ENCODE results near the gene EFNA1.
"Not testable (repeated sequence)": the region's sequence is repeated elsewhere in the genome, so short reads cannot be mapped to it uniquely, and the experiment has no call there.

Gene EFNA1

GRCh38 chr1:155137154-155137949 is 9.7 kb downstream of the EFNA1 start:
- intact Hi-C loops (cut with DNase I): no loop called here
- DNase-seq: no peak

- intact Hi-C loops (cut with DNase I): no loop called here
- DNase-seq: peak; percentile 87 to 99 (median 94)
These were observed 12.4 kb downstream of the EFNA1 start, which contains the start of gene DPM3 for GRCh38 chr1:155139895-155140629. Gene DPM3 (minus strand): TSS chr1:155140531. CDS start chr1:155140240, 291 bp downstream.

DNA sequence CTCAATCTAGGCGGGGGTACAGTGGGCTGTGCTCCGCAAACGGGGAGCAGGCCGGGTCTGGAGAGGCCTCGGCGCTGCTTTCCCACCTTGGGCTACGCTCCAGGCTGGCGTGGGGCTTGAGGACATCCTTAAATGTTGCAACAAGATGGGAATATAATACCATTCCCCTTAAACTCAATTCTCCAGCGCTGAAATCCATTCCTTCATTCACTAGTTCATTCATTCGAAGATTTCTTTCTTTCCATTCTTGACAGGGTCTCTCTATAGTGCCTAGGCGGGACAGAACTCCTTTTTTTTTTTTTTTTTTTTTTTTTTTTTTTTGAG is 12.9 kb downstream of the EFNA1 start:
- intact Hi-C loops (cut with DNase I): no loop called here
- no peak for DNase-seq

GRCh38 chr1:155141749-155142148 is 14.1 kb downstream of the EFNA1 start:
- no peak for DNase-seq

GRCh38 chr1:155145491-155145890 is 17.8 kb downstream of the EFNA1 start:
- intact Hi-C loops (cut with DNase I): no loop called here
- no peak for DNase-seq

More at GRCh38 chr1:155141749-155142148, 14.1 kb downstream of the EFNA1 start:
- intact Hi-C loops (cut with DNase I): no loop called here

- DNase-seq; intact Hi-C loops (cut with DNase I): not testable (repeated sequence)
These were observed 28.4 kb downstream of the EFNA1 start for GRCh38 chr1:155155996-155156643.

GRCh38 chr1:155158991-155159390 is 31.3 kb downstream of the EFNA1 start:
- DNase-seq: peak in 1 of 10 donors; percentile 8
- intact Hi-C loops (cut with DNase I): no loop called here

DNA sequence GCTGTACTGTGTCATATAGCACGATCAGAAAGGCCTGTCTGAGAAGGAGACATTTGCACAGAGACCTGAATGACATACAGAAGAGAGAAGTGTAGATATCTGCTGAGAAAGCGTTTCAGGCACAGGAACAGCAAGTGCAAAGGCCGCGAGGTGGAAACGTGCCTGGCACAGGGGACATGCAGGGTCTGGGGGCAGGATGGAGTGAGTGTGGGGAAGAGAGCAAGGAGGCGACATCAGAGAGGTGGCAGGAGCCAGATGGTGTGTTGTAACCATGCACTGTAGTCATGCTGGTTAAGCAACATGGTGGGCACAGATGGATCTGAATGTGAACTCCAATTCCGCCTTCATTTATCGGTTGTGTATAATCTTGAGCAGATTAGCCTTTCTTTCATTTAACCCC is 32.5 kb downstream of the EFNA1 start:
- DNase-seq: peak in 2 of 10 donors; percentile 13 to 37
- intact Hi-C loops (cut with DNase I): no loop called here

- intact Hi-C loops (cut with DNase I): not testable (repeated sequence)
- peak in 2 of 10 donors; percentile 9 to 27 for DNase-seq
These were observed 35.0 kb downstream of the EFNA1 start for GRCh38 chr1:155162631-155163030.

DNA sequence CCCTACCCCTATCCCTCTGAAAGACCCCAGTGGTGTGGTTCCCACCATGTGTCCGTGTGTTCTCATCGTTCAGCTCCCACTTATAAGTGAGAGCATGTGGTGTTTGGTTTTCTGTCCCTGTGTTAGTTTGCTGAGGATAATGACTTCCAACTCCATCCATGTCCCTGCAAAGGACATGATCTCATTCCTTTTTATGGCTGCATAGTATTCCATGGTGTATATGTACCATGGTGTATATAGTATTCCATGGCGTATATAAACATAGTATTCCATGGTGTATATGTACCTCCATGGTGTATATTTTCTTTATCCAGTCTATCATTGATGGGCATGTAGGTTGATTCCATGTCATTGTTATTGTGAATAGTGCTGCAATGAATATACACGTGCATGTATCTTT is 36.1 kb downstream of the EFNA1 start:
- DNase-seq; intact Hi-C loops (cut with DNase I): not testable (repeated sequence)

- peak in 2 of 10 donors; percentile 29 to 35 for DNase-seq
- intact Hi-C loops (cut with DNase I): not testable (repeated sequence)
These were observed 36.9 kb downstream of the EFNA1 start for GRCh38 chr1:155164625-155165024.

GRCh38 chr1:155166051-155166470 is 38.4 kb downstream of the EFNA1 start:
- intact Hi-C loops (cut with DNase I): loop anchor here (2.0 kb wide), 1 partner anchor 39 kb away; the partner anchor contains the start of gene EFNA1
- peak in 1 of 10 donors; percentile 45 for DNase-seq

- intact Hi-C loops (cut with DNase I): loop anchor here (2.0 kb wide), 1 partner anchor 40 kb away; the partner anchor contains the start of gene EFNA1
- peak in 9 of 10 donors; percentile 21 to 92 (median 44) for DNase-seq
These were observed 38.9 kb downstream of the EFNA1 start for GRCh38 chr1:155166471-155167165.

- intact Hi-C loops (cut with DNase I): loop anchor here (1.0 to 2.0 kb wide), 2 partner anchors 41 to 76 kb away; partner anchors contain the start of gene EFNA1
- peak; percentile 86 to 99 (median 94) for DNase-seq
These were observed 39.8 kb downstream of the EFNA1 start for GRCh38 chr1:155167166-155168104.

- peak in 1 of 10 donors; percentile 20 for DNase-seq
- intact Hi-C loops (cut with DNase I): loop anchor here (1.0 kb wide), 1 partner anchor 77 kb away; no protein-coding TSS in a partner anchor
These were observed 40.4 kb downstream of the EFNA1 start for GRCh38 chr1:155168105-155168445.

DNA sequence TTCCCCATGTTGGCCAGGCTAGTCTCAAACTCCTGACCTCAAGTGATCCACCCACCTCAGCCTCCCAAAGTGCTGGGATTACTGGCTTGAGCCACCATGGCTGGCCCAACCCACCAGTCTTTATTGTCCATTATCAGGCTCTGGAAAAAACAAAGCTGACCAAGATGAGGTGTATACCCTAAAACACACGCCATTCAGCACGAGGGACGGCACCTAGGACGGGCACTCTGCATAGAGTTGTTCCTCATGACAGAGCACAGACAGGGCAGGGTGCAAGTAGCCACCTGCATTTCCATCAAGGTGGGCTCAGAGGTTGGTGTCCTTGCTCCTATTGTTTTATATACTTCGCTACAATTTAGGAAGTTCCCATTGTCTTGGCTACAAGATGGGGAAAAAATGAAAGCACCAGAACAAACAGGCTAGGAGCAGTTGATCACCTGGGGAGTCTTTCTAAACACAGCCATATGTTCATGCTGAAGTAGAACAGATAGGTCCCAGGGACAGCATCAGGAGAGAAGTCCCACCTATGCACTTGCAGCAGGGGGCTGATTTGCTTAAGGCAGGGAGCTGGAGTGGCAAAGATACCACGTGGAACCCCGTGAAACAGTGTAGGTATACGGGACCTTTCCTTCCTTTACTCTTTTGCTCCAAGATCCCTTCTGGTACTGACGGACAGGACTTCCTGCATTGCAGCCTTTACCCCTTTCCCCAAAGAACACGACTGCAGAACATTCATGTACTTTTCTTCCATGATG is 41.0 kb downstream of the EFNA1 start:
- DNase-seq: peak in 1 of 10 donors; percentile 8
- intact Hi-C loops (cut with DNase I): loop anchor here (1.0 kb wide), 1 partner anchor 77 kb away; no protein-coding TSS in a partner anchor

GRCh38 chr1:155169541-155169940 is 41.9 kb downstream of the EFNA1 start:
- no peak for DNase-seq
- intact Hi-C loops (cut with DNase I): no loop called here

- no peak for DNase-seq
- intact Hi-C loops (cut with DNase I): no loop called here
These were observed 42.6 kb downstream of the EFNA1 start for GRCh38 chr1:155170101-155170785.
